ENCODE measurements around the gene TULP4. TPM values are rescaled to one million over a fixed set of nuclear protein-coding genes. Genes with fewer than 3 reads are reported as not detected.

TULP4 gene
- polyA plus RNA-seq, 1 experiment = 8.0 TPM

- DNase-seq (ENCODE audit: low read depth) = no peak
- Histone ChIP-seq H3K36me3 (ENCODE audit: control insufficient read depth, insufficient read depth, low read length) (no peaks in the 10 kb centered on the region; the same call in 1 of the 2 replicates), H3K27me3 (ENCODE audit: control insufficient read depth, insufficient read depth, low read length) (no peaks in the 10 kb centered on the region), H3K4me3 (ENCODE audit: low read depth, low read length) (no peak overlapping the region)
- POLR2A ChIA-PET = no interaction called here
- TF ChIP-seq, protein P1, sequence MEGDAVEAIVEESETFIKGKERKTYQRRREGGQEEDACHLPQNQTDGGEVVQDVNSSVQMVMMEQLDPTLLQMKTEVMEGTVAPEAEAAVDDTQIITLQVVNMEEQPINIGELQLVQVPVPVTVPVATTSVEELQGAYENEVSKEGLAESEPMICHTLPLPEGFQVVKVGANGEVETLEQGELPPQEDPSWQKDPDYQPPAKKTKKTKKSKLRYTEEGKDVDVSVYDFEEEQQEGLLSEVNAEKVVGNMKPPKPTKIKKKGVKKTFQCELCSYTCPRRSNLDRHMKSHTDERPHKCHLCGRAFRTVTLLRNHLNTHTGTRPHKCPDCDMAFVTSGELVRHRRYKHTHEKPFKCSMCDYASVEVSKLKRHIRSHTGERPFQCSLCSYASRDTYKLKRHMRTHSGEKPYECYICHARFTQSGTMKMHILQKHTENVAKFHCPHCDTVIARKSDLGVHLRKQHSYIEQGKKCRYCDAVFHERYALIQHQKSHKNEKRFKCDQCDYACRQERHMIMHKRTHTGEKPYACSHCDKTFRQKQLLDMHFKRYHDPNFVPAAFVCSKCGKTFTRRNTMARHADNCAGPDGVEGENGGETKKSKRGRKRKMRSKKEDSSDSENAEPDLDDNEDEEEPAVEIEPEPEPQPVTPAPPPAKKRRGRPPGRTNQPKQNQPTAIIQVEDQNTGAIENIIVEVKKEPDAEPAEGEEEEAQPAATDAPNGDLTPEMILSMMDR (IDR thresholded peaks at IDR 0.05; ENCODE audit: insufficient read depth, low read depth, low read length) = no peak
- CTCF ChIA-PET = interaction anchor here (1.3 kb wide), 1 partner anchor 190 kb away, joined by 4 read pairs; no protein-coding TSS in a partner anchor
These were observed 98.5 kb downstream of the TULP4 start for GRCh38 chr6:158410784-158411183.

DNA sequence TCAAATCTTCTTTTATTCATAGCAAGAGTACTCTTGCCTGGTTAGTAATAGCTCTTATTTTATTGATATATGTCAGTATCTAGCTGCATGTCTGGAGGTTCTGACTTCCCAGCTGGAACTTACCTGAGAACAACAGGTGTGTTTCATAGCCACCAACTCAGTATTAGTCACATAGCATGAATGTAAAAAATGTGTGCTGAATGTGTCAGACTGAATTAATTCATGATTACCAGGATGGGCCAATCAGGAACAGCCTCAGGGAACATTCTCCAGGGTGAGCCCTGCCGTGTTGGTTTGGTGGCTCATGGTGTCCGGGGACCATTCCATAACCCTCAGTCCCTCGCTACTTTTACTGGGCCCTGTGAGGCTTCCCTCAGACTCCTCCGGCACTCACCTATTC, 99.7 kb downstream of the TULP4 start:
- no peak for DNase-seq (ENCODE audit: low read depth)
- TF ChIP-seq, protein P1 (IDR thresholded peaks at IDR 0.05; ENCODE audit: insufficient read depth, low read depth, low read length) = no peak
- Histone ChIP-seq H3K36me3 (ENCODE audit: control insufficient read depth, insufficient read depth, low read length) (no peaks in the 10 kb centered on the region; the same call in 1 of the 2 replicates), H3K4me3 (ENCODE audit: low read depth, low read length) (no peak overlapping the region), H3K27me3 (ENCODE audit: control insufficient read depth, insufficient read depth, low read length) (no peaks in the 10 kb centered on the region)
- ChIA-PET POLR2A (no interaction called here), CTCF (interaction anchor here (0.7 kb wide), 1 partner anchor 47 kb away, joined by 3 read pairs; no protein-coding TSS in a partner anchor)

- H3K27me3 ChIP-seq (ENCODE audit: control insufficient read depth, insufficient read depth, low read length) = no peaks in the 10 kb centered on the region
- H3K4me3 ChIP-seq (ENCODE audit: low read depth, low read length) = no peak overlapping the region
- POLR2A ChIA-PET = no interaction called here
- DNase-seq (ENCODE audit: low read depth) = no peak
- no peaks in the 10 kb centered on the region; the same call in 1 of the 2 replicates for H3K36me3 ChIP-seq (ENCODE audit: control insufficient read depth, insufficient read depth, low read length)
- TF ChIP-seq, protein P1 (IDR thresholded peaks at IDR 0.05; ENCODE audit: insufficient read depth, low read depth, low read length) = no peak
- CTCF ChIA-PET = no interaction called here
These were observed 100.8 kb downstream of the TULP4 start for GRCh38 chr6:158413028-158413427.

DNA sequence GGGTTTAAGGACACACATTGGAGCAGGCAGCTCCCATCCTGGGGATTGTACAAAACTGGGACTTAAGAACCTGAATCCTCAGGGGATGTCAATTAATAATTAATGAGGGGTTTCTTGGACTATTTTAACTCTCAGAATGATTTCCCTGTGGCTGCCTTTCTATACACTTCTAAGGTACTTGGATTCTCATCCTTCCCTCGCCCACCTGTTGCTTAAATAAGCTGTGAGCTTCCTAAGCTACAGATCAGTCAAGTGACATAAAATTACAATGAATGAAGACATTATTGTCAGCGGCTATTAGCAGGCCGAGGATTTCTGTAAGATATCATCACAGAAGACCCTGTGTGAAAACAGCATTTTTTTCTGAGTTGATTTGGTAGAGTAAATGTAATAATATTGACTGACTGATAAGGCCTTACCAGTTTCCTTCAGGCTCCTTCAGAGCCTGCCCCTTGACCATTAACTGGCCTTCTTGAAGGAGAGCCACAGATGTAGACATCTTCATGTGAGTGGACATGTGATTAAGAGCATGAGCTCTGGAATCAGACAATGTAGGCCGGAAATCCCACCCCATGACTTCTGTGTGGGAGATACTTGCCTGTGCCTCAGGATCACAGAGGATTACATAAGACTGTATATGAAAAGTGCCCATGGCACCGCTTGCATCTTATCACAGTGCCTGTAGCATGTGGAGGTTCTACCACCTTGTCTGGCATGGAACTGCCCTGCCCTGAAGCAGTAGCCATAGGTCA, 101.7 kb downstream of the TULP4 start:
- TF ChIP-seq, protein P1 (IDR thresholded peaks at IDR 0.05; ENCODE audit: insufficient read depth, low read depth, low read length) = no peak
- H3K27me3 ChIP-seq (ENCODE audit: control insufficient read depth, insufficient read depth, low read length) = no peaks in the 10 kb centered on the region
- POLR2A ChIA-PET = no interaction called here
- no peak overlapping the region for H3K4me3 ChIP-seq (ENCODE audit: low read depth, low read length)
- no peaks in the 10 kb centered on the region; the same call in 1 of the 2 replicates for H3K36me3 ChIP-seq (ENCODE audit: control insufficient read depth, insufficient read depth, low read length)
- DNase-seq (ENCODE audit: low read depth) = no peak
- CTCF ChIA-PET = no interaction called here

- Histone ChIP-seq H3K36me3 (ENCODE audit: control insufficient read depth, insufficient read depth, low read length) (no peaks in the 10 kb centered on the region; the same call in 1 of the 2 replicates), H3K27me3 (ENCODE audit: control insufficient read depth, insufficient read depth, low read length) (no peaks in the 10 kb centered on the region), H3K4me3 (ENCODE audit: low read depth, low read length) (no peak overlapping the region)
- DNase-seq (ENCODE audit: low read depth) = peak; percentile 5
- ChIA-PET POLR2A (no interaction called here), CTCF (no interaction called here)
- TF ChIP-seq, protein P1 (IDR thresholded peaks at IDR 0.05; ENCODE audit: insufficient read depth, low read depth, low read length) = no peak
These were observed 102.6 kb downstream of the TULP4 start for GRCh38 chr6:158414851-158415262.

Data from BJ (cell line).